Activated CD4-positive, CD25-positive, alpha-beta regulatory T cell treated with anti-CD3 and anti-CD28 coated beads, Interleukin-2, amount 50 U/mL, for 72 hours (primary cell): ENCODE measurements around the gene RAD51B.

ENCODE experiments used
- DNase-seq: peaks from one replicate; pipeline ENCODE4 v3.0.0; 2021

RAD51B gene

GRCh38 chr14:68154275-68154674 lies 334.7 kb downstream of the RAD51B start:
- DNase-seq = no peak

- no peak for DNase-seq
Measured at GRCh38 chr14:68157971-68158371, 338.4 kb downstream of the RAD51B start.

- no peak for DNase-seq
Measured at GRCh38 chr14:68158640-68159039, 339.1 kb downstream of the RAD51B start.

- no peak for DNase-seq
Measured at GRCh38 chr14:68159701-68160633, 340.4 kb downstream of the RAD51B start.

GRCh38 chr14:68160779-68161546 lies 341.4 kb downstream of the RAD51B start:
- no peak for DNase-seq

GRCh38 chr14:68162887-68163286 lies 343.3 kb downstream of the RAD51B start:
- DNase-seq = no peak

GRCh38 chr14:68164711-68165113 lies 345.1 kb downstream of the RAD51B start:
- DNase-seq = no peak

GRCh38 chr14:68165274-68165843 lies 345.8 kb downstream of the RAD51B start:
- no peak for DNase-seq

- no peak for DNase-seq
Measured at GRCh38 chr14:68166731-68167382, 347.3 kb downstream of the RAD51B start.

- DNase-seq = no peak
Measured at GRCh38 chr14:68167383-68168087, 348.0 kb downstream of the RAD51B start.

- DNase-seq = no peak
Measured at GRCh38 chr14:68168460-68169109, 349.0 kb downstream of the RAD51B start.

- DNase-seq = no peak
Measured at GRCh38 chr14:68172216-68172615, 352.6 kb downstream of the RAD51B start.

GRCh38 chr14:68172627-68173026 lies 353.0 kb downstream of the RAD51B start:
- DNase-seq = no peak

GRCh38 chr14:68173227-68173972 lies 353.8 kb downstream of the RAD51B start:
- DNase-seq = no peak

- DNase-seq = no peak
Measured at GRCh38 chr14:68174446-68174845, 354.9 kb downstream of the RAD51B start.

GRCh38 chr14:68176687-68177086 lies 357.1 kb downstream of the RAD51B start:
- DNase-seq = no peak

- no peak for DNase-seq
Measured at GRCh38 chr14:68177728-68178127, 358.1 kb downstream of the RAD51B start.

- no peak for DNase-seq
Measured at GRCh38 chr14:68178282-68178681, 358.7 kb downstream of the RAD51B start.

- no peak for DNase-seq
Measured at GRCh38 chr14:68181519-68182326, 362.1 kb downstream of the RAD51B start.

GRCh38 chr14:68182492-68182891 lies 362.9 kb downstream of the RAD51B start:
- no peak for DNase-seq
